Activated CD8-positive, alpha-beta memory T cell treated with anti-CD3 and anti-CD28 coated beads, Interleukin-2, amount 50 U/mL, for 24 hours (primary cell): ENCODE results near the gene MARCHF3.
"Not testable (repeated sequence)": the region's sequence is repeated elsewhere in the genome, so short reads cannot be mapped to it uniquely, and the experiment has no call there.

ENCODE experiments used
- DNase-seq: peaks from one replicate; pipeline ENCODE4 v3.0.0-alpha.2; 2020; ENCODE audit errors: extremely low read depth

Gene MARCHF3

DNA sequence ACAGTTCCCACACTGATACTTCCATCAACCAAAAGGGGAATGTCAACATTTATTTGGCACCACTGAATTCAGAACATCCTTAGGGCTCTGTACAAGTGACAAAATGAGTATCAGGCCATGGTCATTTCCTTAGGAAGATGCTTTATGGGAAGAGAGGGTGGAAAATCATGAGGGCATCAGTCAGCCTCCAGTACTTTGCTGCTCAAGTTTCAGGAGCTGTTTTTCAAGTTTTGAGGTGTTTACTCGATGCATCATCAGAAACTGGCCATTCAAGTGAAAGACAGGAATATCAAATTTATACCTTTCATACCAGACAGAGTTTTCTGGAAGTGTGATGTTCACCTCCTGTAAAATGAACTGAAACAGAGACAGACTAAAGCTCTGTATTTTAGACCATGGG, 21.2 kb upstream of the MARCHF3 start:
- DNase-seq = no peak

DNA sequence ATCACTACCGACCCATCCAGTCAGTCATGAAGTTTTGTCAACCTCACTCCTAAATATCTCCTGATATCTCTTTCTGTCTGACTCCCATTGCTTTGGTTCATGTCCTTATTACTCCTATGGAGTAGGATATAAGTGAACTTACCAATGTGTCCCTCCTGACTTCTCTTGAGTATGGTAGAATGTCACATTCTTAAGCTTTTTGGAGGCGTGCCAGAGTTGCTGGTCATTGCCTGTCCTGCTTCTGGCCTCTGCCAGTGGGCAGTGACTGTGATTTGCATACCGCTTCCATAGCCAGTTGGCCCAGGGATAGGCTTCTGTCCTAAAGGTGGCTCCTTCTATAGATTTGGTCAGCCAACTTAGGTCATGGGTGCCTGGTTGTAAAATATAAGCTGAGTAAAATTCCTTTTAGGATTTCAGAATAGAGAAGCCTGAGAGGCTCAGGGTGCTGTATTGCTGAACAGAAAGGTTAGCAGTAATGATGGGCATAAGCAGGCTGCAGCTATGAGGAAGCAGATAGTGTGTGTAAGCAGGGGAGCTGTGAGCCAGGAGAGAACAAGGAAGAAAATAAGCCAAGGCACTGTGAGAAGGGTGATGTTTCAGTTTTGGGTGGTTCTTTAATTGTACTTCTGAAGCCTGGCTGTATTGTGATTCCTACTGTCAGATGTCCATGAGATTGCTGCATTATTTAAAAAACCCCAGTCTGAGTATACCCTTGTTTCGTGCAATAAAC, 16.1 kb upstream of the MARCHF3 start:
- no peak for DNase-seq

DNA sequence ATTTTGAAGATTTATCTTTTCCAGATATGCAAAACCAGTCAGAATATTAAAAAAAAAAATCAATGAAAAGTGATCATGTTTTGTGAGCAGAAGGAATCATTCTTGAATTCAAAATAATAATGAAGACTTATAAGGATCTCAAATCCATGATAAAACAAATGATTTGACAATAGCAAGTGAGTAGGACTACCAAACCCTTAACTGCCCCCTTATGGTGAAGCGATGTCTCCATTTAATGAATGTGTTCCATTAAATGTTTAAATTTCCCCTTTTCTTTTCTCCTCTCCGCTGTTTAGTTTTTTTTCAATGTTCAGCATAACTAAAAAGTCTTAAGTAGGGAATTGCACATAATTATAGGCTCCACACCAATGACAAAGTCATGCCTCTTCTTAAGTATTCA, 12.2 kb upstream of the MARCHF3 start:
- no peak for DNase-seq

DNA sequence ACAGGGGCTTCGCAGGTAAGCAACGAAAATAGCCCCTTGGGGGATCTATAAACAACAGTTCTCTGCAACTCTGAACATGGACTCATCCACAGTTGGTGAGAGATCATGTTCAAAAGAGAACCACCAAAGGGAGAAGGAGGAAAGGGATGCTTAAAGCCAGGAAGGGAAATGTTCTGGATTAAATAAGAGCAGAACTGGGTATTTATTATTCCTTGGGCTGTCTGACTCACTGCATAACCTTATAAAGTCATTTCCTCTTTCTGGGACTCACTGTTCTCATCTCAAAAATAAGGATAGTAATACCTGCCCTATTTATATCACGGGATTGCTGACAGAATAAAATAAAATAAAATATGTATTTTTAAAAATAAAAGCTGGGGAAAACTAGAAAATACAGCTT, 11.2 kb upstream of the MARCHF3 start:
- no peak for DNase-seq

DNA sequence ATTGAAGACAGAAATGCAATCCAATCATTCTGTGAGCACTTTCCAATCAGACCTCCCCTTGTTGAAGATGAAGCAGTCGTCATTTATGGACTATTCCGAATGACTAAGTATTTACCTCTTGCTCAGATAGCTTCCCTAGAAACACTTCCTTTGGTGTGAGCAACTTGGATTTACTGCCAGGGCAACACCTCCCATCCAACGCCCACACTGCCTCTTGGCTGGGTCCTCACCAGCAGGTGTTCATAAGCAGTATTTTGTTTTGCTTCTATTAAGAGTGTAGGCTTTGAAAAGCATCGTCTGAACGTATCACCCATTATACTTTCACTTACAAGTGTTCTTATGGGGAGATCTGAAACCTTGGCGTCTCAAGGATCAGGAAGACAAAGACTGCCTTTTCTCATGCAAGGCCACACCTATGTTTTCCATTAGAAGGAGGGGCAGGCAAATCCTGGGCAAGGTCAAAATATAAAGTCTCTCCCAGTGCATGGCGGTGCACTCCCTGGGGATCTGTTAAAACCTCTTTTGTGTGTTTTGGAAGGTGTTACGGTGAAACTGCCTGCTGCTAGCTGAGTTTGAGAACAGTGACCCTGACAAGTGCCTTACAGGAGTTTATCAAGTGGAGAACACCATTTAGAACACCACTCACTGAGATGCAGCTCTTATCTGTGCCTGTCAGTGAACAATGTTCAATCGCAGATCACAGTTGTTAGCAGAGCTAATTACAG, 10.6 kb upstream of the MARCHF3 start:
- no peak for DNase-seq

DNA sequence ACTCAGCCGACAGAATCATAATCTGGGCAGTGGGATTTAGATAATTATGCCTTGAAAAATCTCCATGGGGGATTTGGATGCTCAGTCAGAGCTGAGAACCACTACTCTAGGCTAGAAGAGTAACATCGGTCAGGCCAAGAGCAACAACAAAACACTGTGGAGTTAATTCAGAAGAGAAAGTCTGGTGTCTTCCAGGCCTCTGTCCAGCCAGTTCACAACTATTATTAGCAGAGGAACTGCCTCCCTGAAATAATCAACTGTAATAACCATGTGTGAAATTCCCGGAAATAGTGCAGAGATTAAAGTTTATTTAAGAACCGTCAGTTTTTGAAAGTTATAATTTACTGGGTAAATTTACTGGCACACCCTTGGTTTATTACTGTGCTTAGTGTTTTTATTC, 8.2 kb upstream of the MARCHF3 start:
- DNase-seq = no peak

DNA sequence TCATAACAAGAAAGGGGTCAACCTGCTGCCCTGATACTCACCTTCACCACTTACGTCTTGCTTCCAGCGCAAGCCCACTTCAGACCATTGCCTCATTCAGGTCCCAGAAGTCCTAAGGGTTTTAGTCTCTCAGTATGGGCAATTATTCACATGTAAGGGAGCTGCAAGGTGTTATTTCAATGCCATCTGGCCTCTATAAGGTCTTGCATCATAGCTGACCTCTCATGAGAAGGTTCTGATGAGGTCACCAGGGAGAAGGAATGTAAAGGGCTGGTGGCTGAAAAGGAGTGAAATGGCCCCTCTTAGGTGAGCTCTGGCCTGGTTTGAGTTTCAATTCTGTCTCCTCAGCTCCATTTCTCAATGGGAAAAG, 1.5 kb upstream of the MARCHF3 start:
- no peak for DNase-seq

DNA sequence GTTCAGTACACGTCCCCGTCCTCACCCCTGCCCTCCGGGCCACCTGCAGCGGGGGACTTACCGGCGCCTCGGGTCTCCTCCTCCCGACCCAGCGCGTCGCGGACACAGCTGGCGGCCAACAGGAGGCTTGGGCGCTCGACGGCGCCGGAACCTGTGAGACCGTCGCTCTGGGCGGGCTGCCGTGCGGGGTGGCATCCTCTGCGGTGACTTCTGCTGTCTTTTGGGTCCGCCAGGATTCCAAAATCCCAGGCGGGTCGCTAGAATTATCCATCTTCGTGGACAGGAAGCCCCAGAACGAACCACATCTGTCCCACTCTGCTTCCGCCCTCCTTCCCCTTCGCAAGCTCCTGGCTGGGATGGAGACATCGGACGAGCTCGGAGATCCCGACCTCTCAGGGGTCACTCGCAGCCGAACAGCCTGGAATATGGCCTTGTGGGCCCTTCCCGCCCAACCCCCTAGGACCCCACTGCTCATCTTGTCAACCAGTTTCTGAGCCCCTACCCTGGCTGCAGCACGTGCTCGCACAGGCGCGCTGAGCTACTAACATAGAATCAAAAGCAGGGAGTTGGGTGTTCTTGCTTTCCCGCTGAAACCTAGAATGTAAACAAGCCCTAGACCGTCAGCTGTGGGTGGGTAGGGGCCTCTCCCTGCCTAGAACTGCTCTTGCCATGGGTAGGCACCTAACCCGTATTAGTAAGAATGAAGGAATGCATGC, 947 bp upstream of the MARCHF3 start:
- no peak for DNase-seq

DNA sequence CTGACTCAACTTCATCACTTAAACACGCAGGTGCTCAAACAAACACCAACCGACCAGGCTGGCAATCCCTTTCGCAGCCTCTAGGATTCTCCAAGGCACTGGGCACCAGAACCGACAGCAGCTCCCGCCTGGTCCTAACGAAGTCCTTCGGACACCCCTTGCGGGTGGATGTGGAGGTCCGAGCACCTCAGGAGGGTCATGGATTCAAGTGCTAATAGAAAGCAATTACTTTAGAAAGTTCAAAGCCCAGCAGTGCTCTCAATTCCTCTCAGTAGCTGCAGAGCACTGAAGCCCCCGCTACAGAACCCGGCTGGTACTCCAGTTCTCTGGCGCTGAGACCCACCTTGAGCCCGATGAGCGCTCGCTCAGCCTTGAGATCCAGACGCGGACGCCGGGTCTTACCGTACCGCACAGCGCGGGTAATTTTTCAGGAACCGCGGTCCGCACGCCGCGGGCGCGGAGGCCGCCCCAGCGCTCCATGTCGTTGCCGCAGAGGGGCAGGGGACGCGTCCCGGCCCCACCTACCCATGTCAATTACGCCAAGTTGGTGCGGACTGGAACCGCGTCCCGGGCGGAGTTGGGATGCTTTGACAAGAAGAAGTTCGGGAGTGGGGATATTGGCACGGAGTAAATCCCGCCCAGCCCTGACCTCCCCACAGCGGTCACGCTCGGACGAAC, 638 bp downstream of the MARCHF3 start:
- no peak for DNase-seq

DNA sequence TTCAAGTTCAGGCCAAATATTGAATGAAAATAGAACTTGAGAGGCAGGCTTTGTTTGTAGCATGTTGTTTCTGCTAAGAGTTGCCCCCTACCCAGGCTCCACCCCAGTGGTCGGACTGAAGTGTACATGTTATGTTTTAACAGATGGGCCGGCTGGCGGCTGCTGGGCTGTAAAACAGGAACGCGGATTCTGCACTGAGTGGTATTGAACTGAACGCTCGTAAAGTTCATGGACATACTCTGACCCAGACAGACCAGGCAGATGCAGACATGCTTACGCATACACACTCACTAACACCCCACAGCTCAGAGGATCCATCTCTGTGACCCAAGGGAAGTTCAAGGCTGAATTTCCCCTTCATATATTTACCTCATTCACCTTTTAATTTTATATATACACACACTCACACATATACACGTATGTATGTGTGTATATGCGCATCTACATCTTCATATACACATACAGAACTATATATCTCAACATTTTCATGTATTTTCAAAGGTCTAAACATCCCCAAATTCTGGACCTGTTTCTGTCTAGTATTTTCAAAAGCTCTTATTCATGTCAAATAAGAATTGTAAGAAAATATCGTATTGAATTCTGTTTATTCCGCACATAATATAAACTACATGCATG, 1.4 kb downstream of the MARCHF3 start:
- no peak for DNase-seq

DNA sequence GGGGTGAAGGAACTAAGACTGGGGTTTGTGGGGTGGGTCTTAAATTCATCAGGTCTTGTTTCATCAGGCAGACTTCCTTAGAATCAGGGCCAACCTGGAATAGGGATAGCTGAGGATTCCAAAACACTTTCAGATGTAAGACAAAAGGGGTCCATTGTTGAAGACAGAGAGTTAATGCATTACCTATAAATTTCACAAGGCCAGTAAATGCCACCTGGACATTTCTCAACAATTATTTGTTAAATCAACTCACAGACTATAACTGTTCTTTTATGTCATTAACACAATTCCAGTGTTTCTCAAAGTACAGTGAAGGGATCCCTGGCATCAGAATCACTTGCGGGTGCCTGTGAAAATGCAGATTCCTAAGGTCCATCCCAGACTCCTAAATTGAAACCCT, 2.8 kb downstream of the MARCHF3 start:
- DNase-seq = no peak

DNA sequence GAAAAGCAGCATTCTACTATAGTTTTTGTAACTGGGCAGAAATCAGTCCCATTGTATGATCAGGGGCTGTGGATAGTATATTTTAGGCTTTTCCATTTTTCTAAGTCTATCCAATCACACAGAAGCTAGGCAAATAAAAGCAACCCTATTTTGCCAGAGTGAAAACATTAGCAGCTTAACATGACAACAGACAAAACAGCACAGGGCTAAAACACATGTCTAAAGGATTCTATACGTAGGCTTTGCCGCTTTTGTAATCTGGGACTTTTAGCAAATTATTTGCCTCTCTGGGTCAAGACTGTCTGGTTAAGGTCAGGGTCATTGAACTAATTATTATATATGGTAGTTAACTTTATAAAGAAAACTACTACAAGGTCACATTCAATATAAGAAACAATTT, 4.2 kb downstream of the MARCHF3 start:
- no peak for DNase-seq

DNA sequence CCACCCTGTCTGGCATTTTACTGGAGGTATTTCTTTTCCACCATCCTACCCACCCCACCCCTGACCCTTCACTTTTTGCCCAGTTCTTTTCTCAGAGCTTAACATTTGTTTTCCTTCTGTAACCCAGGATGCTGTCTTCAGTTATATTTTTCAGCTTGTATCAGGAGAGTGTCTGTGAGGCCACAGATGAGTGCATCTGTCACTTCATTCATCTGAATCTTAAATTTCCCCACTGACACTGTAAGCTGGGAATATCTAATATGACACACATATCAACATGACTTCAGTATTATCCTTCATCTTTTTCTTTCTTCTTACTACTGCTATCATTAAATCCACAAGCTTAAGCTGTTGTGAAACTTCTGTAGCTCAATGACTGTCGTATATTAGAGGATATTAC, 4.9 kb downstream of the MARCHF3 start:
- DNase-seq = no peak

DNA sequence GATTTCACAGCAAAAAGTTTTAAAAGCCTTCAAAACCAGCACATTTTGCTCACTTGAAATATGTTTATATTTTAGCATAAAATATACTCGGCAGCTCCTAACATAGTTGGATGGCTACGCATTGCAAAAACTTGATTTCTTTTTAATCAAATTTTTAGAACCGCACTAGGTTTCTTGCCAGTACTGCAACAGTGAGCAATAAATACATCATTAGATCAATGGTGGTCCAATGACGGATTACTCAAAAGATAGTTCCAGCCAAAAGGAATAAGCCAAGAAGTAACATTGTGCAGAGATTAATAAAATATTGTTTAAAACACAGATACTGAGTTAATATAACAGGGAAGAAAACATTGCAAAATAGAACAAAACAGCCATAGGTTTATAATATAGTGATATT, 5.5 kb downstream of the MARCHF3 start:
- DNase-seq = no peak

DNA sequence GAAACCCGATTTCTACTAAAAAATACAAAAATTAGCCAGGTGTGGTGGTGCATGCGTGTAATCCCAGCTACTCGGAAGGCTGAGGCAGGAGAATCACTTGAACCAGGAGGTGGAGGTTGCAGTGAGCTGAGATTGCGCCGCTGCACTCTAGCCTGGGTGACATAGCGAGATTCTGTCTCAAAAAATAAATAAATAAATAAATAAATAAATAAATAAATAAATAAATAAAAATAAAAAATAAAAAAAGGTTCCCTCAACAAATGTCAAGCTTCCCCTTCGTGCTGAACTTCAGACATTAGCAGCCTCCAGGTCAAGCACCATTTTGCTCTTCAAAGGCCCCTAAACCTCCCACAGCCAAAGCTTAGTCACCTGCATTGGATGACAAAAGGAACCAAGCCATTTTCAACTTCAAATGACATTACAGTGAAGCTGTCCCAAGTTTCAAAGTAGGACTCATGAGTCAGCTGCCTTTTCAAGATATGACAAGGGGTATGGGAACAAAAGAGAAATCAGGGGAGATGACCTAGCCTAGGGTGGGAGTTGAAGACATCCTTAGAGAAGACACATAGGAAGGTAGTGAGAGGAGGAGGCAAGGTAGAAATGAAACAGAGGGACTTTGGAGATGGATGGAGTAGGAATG, 6.7 kb downstream of the MARCHF3 start:
- not testable (repeated sequence) for DNase-seq

DNA sequence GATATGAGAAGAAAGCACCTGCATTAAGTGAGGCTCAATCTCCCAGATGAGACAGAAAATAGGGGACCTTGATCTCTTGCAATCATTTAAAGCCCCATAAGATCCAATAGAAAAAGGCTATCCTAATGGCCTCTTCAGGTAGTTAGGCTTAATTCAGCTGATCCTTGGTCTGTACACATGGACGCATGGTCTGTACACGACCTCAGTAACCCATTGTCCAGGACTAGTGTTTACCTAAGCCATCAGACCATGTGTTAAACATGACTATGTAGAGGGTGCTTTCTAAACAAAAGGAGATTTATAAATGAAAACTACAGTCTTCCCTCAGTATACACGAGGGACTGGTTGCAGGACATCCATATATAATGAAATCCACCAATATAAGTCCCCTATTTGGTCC, 7.5 kb downstream of the MARCHF3 start:
- DNase-seq = no peak

DNA sequence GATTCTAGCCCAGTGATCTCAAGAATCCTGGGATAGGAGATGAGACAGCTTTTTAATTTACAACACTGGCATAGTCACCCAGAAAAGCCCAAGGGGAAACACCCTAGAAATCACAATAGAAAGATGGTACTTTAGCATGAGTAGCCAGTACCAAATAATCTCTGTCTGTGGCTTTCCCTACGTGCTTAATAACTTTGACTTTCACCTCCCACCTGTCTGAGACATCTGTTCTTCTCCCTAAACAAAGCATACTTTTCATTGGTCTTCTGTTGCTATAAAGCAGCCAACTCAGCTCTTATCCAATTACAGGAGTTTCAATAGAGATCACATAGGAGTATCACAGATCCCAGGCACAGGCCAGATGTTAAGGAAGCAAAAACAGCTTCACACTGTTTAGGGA, 10.4 kb downstream of the MARCHF3 start:
- DNase-seq = no peak

DNA sequence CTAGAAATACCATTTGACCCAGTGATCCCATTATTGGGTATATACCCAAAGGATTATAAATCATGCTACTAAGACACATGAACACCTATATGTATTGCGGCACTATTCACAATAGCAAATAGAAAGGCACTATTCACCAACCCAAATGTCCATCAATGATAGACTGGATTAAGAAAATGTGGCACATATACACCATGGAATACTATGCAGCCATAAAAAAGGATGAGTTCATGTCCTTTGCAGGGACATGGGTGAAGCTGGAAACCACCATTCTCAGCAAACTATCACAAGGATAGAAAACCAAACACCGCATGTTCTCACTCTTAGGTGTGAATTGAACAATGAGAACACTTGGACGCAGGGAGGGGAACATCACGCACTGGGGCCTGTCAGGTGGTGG, 13.6 kb downstream of the MARCHF3 start:
- not testable (repeated sequence) for DNase-seq

DNA sequence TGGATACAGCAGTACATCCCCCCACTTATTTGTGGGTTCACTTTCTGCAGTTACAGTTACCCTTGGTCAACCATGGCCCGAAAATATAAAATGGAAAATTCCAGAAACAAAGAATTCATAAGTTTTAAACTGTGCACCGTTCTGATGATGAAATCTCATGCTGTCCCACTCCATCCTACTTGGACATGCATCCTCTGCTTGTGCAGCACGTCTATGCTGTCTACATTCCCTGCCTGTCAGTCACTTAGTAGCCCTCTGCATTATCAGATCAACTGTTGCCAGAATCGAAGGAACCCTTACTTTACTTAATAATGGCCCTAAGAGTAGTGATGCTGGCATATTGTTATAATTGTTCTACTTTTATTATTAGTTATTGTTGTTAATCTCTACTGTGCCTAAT, 14.6 kb downstream of the MARCHF3 start:
- no peak for DNase-seq

DNA sequence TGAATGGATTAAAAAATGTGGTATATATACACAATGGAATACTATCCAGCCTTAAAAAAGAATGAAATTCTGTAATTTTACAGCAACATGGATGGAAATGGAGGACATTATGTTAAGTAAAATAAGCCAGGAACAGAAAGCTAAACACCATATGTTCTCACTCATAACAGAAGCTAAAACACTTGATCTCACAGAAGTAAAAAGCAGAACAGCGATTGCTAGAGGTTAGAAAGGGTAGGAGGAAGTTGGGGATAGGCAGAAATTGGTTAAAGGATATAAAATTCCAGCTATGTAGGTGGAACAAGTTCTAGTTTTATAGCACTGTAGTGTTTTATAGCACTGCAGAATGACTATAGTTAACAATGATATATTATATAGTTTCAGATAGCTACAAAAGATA, 15.8 kb downstream of the MARCHF3 start:
- no peak for DNase-seq

DNA sequence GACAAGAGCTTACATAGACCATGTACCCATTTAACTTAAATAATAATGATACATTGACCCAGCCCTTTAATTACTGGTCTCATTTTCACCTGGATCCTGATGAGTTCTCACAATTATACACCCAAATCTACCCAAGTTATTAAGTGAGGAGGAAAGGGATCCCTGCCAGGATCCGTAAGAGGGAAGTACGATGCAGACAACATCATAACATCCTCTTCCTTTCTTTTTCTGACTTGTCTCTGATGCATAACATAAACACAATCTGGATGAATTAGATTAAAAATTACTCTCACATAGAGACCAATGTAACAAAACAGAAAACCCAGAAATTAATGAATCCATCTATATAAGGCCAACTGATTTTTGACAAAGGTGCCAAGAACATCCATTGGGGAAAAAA, 17.0 kb downstream of the MARCHF3 start:
- no peak for DNase-seq

DNA sequence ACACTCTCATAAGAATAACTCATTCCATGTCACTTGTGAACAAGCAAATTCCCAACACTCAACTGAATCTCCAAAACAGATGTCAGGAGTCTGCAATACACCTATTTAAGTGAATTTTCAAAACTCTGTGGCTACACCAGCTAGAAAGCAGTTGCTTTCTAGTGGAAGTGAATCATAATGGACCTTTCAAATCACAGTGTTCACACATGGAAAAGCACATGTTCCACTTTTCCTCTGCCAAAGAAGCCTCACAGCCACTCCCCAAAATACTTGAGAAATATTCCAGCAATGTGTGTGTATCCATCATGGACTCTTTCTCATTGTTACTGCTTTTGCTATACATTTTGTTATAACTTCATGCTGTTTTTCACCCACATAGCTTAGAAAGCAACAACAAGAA, 17.4 kb downstream of the MARCHF3 start:
- DNase-seq = no peak
